Measurements from ENCODE around the gene BMI1.
"Not testable (repeated sequence)": the region's sequence is repeated elsewhere in the genome, so short reads cannot be mapped to it uniquely, and the experiment has no call there.

BMI1 gene

GRCh38 chr10:22339761-22340328 lies 18.9 kb downstream of the BMI1 start:
- DNase-seq (ENCODE audit: low spot score) = no peak

DNA sequence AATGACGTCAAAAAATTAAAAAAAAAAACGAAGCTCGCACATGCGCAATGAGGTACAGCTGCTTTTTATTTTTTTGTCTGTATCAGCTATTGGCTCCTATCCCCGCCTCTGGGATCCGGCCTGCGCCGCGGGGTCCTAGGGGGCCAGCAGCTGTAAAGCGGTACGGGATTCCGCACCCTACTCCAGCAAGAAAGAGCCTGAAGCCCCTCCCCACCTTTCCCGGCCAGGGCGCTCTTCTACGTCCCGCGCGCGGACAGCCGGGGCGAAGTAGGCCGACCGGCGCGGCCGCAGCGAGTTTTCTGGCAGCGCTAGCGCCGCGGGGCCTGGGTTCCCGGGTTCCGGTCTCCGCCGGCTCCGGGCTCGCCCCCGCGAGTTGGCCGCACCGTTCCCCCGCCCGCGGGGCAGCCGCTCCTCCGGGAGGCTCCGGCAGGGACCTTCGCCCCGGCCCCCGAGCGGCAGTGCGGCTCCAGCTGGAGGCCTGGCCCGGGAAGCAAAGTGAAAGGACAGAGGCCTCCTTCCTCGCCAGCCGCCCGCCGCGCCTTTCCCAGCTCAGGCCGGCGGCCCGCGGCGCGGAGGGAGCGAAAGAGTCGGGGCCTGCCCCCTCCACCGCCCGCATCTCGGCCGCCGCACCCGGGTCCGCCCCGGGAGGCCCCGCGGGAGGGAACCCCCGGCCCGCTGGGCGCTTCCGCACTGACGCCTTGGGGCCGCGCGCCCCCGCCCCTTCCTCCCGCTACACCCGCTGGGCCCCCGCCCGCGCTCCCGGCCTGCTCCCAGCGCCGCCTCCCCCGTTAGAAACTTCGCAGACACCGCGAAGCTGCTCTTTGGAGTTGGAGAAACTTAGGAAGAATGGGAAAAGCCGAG lies 19.7 kb downstream of the BMI1 start:
- peak; percentile 95 for DNase-seq (ENCODE audit: low spot score)

DNA sequence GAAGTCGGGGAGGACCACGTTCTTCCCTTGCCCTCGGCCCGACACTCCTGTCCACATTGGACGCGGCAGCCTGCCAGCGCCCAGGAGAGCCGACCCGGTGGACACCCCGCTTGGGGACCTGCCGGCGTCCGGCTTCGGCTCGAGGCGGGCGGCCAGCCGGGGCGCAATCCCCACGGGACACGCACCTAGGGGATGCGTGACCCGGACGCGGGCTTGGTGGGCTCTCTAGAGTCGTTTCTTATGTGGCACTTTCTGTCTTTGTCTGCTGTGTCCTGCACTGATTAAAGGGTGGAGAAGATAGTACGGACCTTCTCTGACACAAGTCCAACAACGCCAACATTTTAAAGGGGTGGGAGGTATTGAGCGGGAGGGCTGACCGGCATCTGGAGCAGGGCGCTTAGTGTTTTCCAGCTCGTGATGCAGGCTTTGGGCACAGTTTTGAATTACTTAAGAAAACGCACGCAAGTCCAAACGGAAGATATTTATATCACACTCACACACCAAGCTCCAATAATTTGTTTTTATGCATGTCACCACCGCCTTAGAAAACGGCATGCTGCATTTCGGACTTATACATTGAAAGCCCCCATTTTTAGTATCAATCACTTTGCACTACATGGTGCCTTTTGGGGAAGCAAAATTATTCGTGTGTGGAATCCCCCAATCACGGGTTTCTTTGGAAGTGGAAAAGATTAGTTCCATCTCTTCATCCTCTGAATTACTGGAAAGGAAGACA lies 20.5 kb downstream of the BMI1 start:
- no peak for DNase-seq (ENCODE audit: low spot score)

DNA sequence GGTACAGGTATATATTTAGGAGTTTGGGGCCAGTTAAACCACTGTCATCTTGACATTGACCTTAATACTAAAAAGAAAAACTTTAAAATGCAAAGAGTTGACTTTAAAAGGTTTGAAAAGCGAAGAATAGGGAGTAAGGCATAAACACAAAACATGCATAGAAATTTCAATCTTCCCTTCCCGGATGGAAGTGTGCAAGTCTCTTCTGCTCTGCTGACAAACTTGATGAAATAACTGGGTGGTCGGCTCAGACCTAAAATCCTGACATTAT lies 21.0 kb downstream of the BMI1 start:
- DNase-seq (ENCODE audit: low spot score) = no peak

DNA sequence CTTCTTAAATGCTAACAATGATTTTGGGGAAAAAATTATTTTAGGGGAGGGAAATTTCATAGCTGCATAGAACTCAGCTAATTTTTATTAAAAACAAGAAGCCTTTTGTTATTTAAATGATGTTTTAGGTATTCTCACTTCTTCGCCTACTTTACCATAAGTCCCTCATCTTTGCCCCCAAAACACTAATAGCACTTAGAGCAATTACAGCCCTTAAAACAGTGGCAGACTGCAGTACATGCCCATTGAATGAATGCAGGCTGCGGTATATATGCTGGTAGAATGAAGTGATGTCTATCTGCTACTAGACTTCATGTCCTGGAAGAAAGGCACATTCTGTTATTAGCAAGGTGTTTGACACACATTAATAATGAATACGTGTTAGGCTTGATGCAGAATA lies 21.5 kb downstream of the BMI1 start:
- peak; percentile 17 for DNase-seq (ENCODE audit: low spot score)

GRCh38 chr10:22343731-22344130 lies 22.8 kb downstream of the BMI1 start:
- no peak for DNase-seq (ENCODE audit: low spot score)

DNA sequence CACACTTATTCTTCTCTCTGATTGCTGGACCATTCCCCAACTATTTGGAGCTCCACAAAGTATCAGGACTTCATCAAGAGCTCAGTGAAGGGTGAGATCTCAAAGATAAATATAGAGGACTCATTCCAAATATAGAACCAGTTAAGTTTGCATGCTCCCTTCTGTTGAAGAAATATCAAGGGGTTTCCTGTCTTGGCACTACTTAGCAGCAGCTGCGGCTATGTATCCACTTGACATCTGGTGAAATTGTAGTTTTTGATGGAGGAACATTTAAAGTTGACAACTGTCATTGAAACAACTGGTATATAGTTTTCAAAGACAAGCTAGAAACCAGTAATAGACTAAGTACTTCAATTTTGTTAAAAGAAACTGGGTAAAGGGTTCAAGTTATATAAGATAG lies 23.4 kb downstream of the BMI1 start:
- DNase-seq (ENCODE audit: low spot score) = no peak

DNA sequence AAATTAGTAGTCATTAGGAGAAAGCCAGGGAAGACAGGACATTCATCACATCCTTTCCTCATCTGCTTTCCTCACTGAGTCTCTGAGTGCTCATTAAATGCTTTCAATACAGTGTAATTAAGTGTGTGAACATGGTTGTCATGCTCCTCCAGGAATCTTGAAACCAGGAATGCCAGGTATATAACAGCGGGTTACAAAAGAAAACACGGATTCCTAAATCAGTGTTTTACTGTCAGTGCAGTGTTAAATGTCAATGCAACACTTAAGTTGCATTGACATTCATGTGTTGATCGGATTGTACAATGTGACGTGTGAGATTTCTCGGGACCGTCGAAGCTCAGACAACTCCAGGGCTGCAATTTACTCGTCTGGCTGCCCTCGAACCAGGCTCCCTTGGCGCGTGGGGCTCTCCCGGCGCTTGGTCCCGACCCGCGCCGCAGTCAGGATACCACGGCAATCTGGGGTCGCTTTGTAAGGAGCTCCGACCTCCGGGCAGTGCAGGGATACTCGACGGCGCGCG lies 23.9 kb downstream of the BMI1 start:
- DNase-seq (ENCODE audit: low spot score) = no peak

GRCh38 chr10:22345301-22346095 lies 24.6 kb downstream of the BMI1 start, which contains the start of gene SPAG6:
Gene SPAG6 (plus strand): TSS chr10:22345496. CDS start chr10:22345612, 116 bp downstream.
- DNase-seq (ENCODE audit: low spot score) = peak; percentile 32

DNA sequence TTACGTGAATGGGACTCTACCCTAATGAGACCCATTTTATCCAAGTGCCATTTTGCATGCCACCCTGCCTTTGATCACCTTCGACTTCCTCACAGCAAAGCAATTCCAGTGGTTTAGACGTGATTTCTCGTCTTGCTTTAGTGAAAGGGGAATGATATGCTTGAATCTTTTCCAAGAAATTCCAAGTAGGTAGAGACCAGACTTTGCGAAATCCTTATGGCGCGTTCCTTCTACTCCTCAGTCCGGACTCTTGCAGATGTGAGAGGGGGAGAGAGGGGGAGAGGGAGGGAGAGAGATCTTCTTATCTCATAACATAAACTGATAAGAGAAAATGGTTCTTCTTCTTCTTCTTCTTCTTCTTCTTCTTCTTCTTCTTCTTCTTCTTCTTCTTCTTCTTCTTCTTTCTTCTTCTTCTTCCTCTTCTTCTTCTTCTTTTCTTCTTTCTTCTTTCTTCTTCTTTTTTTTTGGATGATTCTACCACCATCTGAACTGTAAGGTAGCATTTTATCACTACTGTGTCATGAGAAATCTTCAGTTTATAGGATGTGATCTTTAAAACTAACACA lies 25.3 kb downstream of the BMI1 start:
- DNase-seq (ENCODE audit: low spot score) = no peak

DNA sequence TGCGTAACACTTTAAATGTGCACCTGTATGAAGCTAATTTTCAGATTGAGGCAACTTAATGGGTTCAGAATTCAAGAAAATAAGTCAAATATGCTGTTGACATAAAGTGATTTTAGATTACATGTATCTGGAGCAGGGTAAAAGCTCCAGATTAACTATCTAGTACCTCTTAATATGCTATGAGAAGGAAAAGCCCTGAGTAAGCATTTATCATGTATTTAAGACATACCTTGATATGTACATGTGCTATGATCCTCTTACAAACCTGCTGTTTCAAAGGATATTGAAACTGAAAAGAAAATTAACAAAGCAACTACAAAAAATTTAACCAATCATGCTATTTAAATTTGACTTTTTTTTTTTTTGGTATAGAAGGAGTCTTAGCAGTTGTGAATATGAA lies 28.9 kb downstream of the BMI1 start:
- DNase-seq (ENCODE audit: low spot score) = no peak

- DNase-seq (ENCODE audit: low spot score) = no peak
Measured at GRCh38 chr10:22351131-22351703, 30.3 kb downstream of the BMI1 start.

DNA sequence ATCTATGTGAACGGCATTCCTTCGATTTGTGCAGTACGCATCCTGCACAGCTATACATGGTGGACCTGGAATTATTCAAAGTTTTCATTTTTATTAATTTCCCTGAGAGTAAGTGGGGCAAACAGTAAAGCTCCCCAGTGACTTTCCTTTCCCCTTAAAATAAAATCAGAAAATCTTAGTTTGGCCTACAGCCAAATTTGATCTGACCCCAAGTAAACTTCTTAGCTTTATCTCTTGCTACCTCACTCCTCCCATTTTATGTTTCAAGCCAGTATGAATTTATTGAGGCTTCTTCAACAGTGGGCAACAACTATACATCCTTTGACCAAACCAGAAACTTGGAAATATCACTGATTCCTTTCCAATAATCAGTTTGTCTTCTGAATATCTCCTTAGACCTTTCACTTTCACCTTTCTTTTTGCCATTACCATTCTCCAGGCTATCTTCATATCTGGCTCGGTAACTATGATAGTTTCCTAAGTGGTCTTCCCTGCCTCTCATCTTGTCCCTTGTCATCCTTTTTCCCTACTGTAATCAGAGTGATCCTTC lies 35.5 kb downstream of the BMI1 start:
- DNase-seq (ENCODE audit: low spot score) = no peak

GRCh38 chr10:22357770-22358169 lies 36.9 kb downstream of the BMI1 start:
- DNase-seq (ENCODE audit: low spot score) = not testable (repeated sequence)

- DNase-seq (ENCODE audit: low spot score) = no peak
Measured at GRCh38 chr10:22363305-22363704, 42.4 kb downstream of the BMI1 start.

GRCh38 chr10:22364407-22365140 lies 43.7 kb downstream of the BMI1 start:
- DNase-seq (ENCODE audit: low spot score) = no peak

GRCh38 chr10:22365233-22365632 lies 44.3 kb downstream of the BMI1 start:
- no peak for DNase-seq (ENCODE audit: low spot score)

DNA sequence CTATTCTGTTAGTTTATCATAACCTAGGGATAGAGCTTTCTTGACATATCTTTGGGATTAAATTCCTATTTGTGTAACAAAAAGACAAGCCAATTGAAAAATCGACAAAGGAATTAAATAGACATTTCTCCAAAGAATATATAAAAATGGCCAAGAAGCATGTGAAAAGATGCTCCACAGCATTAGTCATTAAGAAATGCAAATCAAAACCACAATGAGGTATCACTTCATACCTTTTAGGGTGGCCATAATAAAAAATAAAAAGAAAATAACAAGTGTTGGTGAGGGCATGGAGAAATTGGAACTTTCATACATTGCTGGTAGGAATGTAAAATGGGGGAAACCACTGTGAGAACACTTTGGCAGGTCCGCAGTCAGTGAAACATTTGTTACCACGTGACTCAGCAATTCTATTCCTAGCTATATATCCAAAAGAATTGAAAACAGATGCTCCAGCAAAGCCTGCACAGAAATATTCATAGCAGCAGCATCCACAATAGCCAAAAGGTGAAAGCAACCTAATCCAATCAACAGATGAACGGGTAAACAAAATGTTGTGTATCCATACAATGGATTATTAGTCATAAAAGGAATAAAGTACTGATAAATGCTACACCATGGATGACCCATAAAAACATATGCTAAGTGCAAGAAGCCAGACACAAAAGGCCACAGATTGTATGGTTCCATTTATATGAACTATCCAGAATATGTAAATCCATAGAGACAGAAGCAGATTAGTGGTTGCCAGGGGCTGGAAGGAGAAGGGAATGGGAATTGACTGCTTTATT lies 44.9 kb downstream of the BMI1 start:
- no peak for DNase-seq (ENCODE audit: low spot score)

DNA sequence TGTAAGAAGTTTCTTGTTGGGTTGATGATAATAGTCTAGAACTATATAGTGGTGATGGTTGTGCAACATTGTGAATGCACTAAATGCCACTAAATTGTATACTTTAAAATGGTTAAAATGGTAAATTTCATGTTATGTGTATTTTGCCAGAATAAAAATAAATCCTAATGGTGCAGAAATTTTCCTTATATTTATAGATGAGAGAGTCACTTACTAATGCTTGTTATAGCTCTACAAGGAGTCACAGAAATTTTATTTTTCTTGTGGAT lies 45.5 kb downstream of the BMI1 start:
- no peak for DNase-seq (ENCODE audit: low spot score)

GRCh38 chr10:22366771-22367170 lies 45.9 kb downstream of the BMI1 start:
- DNase-seq (ENCODE audit: low spot score) = no peak
